Measurements from ENCODE around the gene SMURF2. TPM values are rescaled to one million over a fixed set of nuclear protein-coding genes. Genes with fewer than 3 reads are reported as not detected.

Gene SMURF2
- total and polyA plus RNA-seq, 2 donors (not counting 1 experiment from before 2014, with no cell fraction given): 96.3 to 108 TPM

- Histone ChIP-seq H2AFZ (ENCODE audit: low read length) (no peak overlapping the region), H3K27me3 (ENCODE audit: control insufficient read depth, insufficient read depth, low read length) (no peaks in the 10 kb centered on the region), H3K79me2 (ENCODE audit: control insufficient read depth, insufficient read depth, low read length) (peaks cover 95% of the 10 kb centered on the region), H4K20me1 (ENCODE audit: control insufficient read depth, extremely low read depth, insufficient read depth, low read length) (peaks cover 6% of the 10 kb centered on the region), H3K4me3 (replicated peaks in 1 of 4; ENCODE audit: control extremely low read depth in 1 of 4, insufficient read depth in 1 of 4, low read depth in 3 of 4, low read length in 4 of 4) (no peak overlapping the region), H3K36me3 (ENCODE audit: control insufficient read depth, insufficient read depth, low read length) (peaks cover 2% of the 10 kb centered on the region), H3K4me1 (ENCODE audit: control insufficient read depth, extremely low read depth, insufficient read depth, low read length) (peaks cover 4% of the 10 kb centered on the region), H3K9ac (ENCODE audit: insufficient read depth, low read length) (no peak overlapping the region), H3K27ac (ENCODE audit: insufficient read depth, low read length) (peak overlapping the region; percentile 33), H3K4me2 (ENCODE audit: extremely low read depth, insufficient read depth, low read length) (peak overlapping the region; percentile 41), H3K9me3 (ENCODE audit: control insufficient read depth, insufficient read depth, low read depth, low read length) (no peaks in the 10 kb centered on the region)
- DNase-seq (ENCODE audit: low read depth in 2 of 2): peak; percentile 73 to 92
- TF ChIP-seq EZH2 (IDR thresholded peaks at IDR 0.05; ENCODE audit: low read length, missing control alignments): no peak
- no peak for TF ChIP-seq CTCF (conservative IDR thresholded peaks at IDR 0.05 in 1 of 2, IDR thresholded peaks at IDR 0.05 in 1 of 2; ENCODE audit: low read depth in 1 of 2, low read length in 2 of 2)
Observed at GRCh38 chr17:64622931-64623654, 39.0 kb downstream of the SMURF2 start.

GRCh38 chr17:64621772-64622171 lies 40.3 kb downstream of the SMURF2 start:
- Histone ChIP-seq H4K20me1 (ENCODE audit: control insufficient read depth, extremely low read depth, insufficient read depth, low read length) (peaks cover 3% of the 10 kb centered on the region), H3K4me1 (ENCODE audit: control insufficient read depth, extremely low read depth, insufficient read depth, low read length) (peaks cover 4% of the 10 kb centered on the region)
- DNase-seq (ENCODE audit: low read depth in 2 of 2): no peak

GRCh38 chr17:64618848-64619247 lies 43.3 kb downstream of the SMURF2 start:
- Histone ChIP-seq H3K9me3 (ENCODE audit: control insufficient read depth, insufficient read depth, low read depth, low read length) (no peaks in the 10 kb centered on the region), H3K4me1 (ENCODE audit: control insufficient read depth, extremely low read depth, insufficient read depth, low read length) (peaks cover 16% of the 10 kb centered on the region), H3K27ac (ENCODE audit: insufficient read depth, low read length) (no peak overlapping the region), H3K27me3 (ENCODE audit: control insufficient read depth, insufficient read depth, low read length) (no peaks in the 10 kb centered on the region), H3K36me3 (ENCODE audit: control insufficient read depth, insufficient read depth, low read length) (no peaks in the 10 kb centered on the region), H3K9ac (ENCODE audit: insufficient read depth, low read length) (no peak overlapping the region), H4K20me1 (ENCODE audit: control insufficient read depth, extremely low read depth, insufficient read depth, low read length) (peaks cover 11% of the 10 kb centered on the region), H3K4me3 (replicated peaks in 1 of 4; ENCODE audit: control extremely low read depth in 1 of 4, insufficient read depth in 1 of 4, low read depth in 3 of 4, low read length in 4 of 4) (no peak overlapping the region), H3K79me2 (ENCODE audit: control insufficient read depth, insufficient read depth, low read length) (peaks cover 95% of the 10 kb centered on the region), H2AFZ (ENCODE audit: low read length) (no peak overlapping the region), H3K4me2 (ENCODE audit: extremely low read depth, insufficient read depth, low read length) (no peak overlapping the region)
- DNase-seq (ENCODE audit: low read depth in 2 of 2): no peak
- TF ChIP-seq EZH2 (IDR thresholded peaks at IDR 0.05; ENCODE audit: low read length, missing control alignments): no peak
- no peak for TF ChIP-seq CTCF (conservative IDR thresholded peaks at IDR 0.05 in 1 of 2, IDR thresholded peaks at IDR 0.05 in 1 of 2; ENCODE audit: low read depth in 1 of 2, low read length in 2 of 2)

More at GRCh38 chr17:64621772-64622171, 40.3 kb downstream of the SMURF2 start:
- TF ChIP-seq EZH2 (IDR thresholded peaks at IDR 0.05; ENCODE audit: low read length, missing control alignments) (no peak), CTCF (conservative IDR thresholded peaks at IDR 0.05 in 1 of 2, IDR thresholded peaks at IDR 0.05 in 1 of 2; ENCODE audit: low read depth in 1 of 2, low read length in 2 of 2) (no peak)
- H3K9me3 ChIP-seq (ENCODE audit: control insufficient read depth, insufficient read depth, low read depth, low read length): no peaks in the 10 kb centered on the region
- no peaks in the 10 kb centered on the region for H3K27me3 ChIP-seq (ENCODE audit: control insufficient read depth, insufficient read depth, low read length)
- no peak overlapping the region for H3K4me3 ChIP-seq (replicated peaks in 1 of 4; ENCODE audit: control extremely low read depth in 1 of 4, insufficient read depth in 1 of 4, low read depth in 3 of 4, low read length in 4 of 4)
- H2AFZ ChIP-seq (ENCODE audit: low read length): no peak overlapping the region
- H3K36me3 ChIP-seq (ENCODE audit: control insufficient read depth, insufficient read depth, low read length): peaks cover 2% of the 10 kb centered on the region
- H3K9ac ChIP-seq (ENCODE audit: insufficient read depth, low read length): no peak overlapping the region
- H3K27ac ChIP-seq (ENCODE audit: insufficient read depth, low read length): no peak overlapping the region
- peaks cover 95% of the 10 kb centered on the region for H3K79me2 ChIP-seq (ENCODE audit: control insufficient read depth, insufficient read depth, low read length)
- H3K4me2 ChIP-seq (ENCODE audit: extremely low read depth, insufficient read depth, low read length): no peak overlapping the region
